Kidney (tissue), 14 donors: Measurements from ENCODE around the gene CCR6. TPM values are rescaled to one million over a fixed set of nuclear protein-coding genes. Genes with fewer than 3 reads are reported as not detected.

Source experiments
- DNase-seq, 5 donors: peaks; one replicate each; pipeline ENCODE4 v3.0.0-alpha.2; 2013 to 2020
- FAIRE-seq: peaks from 2 replicates; lab custom pipeline; 2012; peaks lifted over from hg19 to GRCh38; lab: Jason Lieb, UNC
- H3K27ac ChIP-seq, 2 donors: one replicate each; pipeline ENCODE4 v1.7.0; 2013; ENCODE audit warnings: low read depth in 2 of 2, low read length in 2 of 2, inconsistent platforms in 1 of 2
- H3K27me3 ChIP-seq: one replicate; pipeline ENCODE4 v1.7.1; 2013; ENCODE audit warnings: low read length, inconsistent platforms; ENCODE audit not compliant: control insufficient read depth, insufficient read depth
- H3K36me3 ChIP-seq, 3 donors: one replicate each; pipeline versions ENCODE4 v1.7.0 to v1.7.1; 2013; ENCODE audit warnings: low read length in 3 of 3, control low read depth in 1 of 3, inconsistent platforms in 1 of 3; ENCODE audit not compliant: insufficient read depth in 3 of 3, control insufficient read depth in 2 of 3
- H3K4me1 ChIP-seq, 3 donors: one replicate each; pipeline versions ENCODE4 v1.7.0 to v1.7.1; 2013; ENCODE audit warnings: low read length in 3 of 3, inconsistent platforms in 1 of 3, low read depth in 1 of 3; ENCODE audit not compliant: control insufficient read depth in 2 of 3, insufficient read depth in 2 of 3
- H3K4me3 ChIP-seq, 3 donors: one replicate each; pipeline versions ENCODE4 v1.7.0 to v1.8.1; 2013; ENCODE audit warnings: low read length in 3 of 3, control low read depth in 1 of 3, inconsistent platforms in 1 of 3
- H3K9ac ChIP-seq, 3 donors: one replicate each; pipeline versions ENCODE4 v1.7.0 to v1.7.1; 2013; ENCODE audit warnings: low read length in 3 of 3, control low read depth in 1 of 3, inconsistent platforms in 1 of 3
- H3K9me3 ChIP-seq, 3 donors: one replicate each; pipeline versions ENCODE4 v1.7.0 to v1.7.1; 2013; ENCODE audit warnings: low read length in 3 of 3, control low read depth in 1 of 3, inconsistent platforms in 1 of 3; ENCODE audit not compliant: control insufficient read depth in 2 of 3, insufficient read depth in 1 of 3
- CTCF ChIP-seq: IDR thresholded peaks from 3 replicates; pipeline ENCODE4 v1.5.1; 2012; ENCODE audit warnings: mild to moderate bottlenecking, moderate library complexity, borderline replicate concordance; ENCODE audit not compliant: insufficient read depth; ENCODE audit errors: extremely low read depth
- intact Hi-C: fragments of 100-400 bp; cut with DNase I; formaldehyde crosslinking; loops from one replicate; pipeline ENCODE4 v1.11.1; 2022
- polyA plus RNA-seq: library from polyadenylated mRNA; stranded (reverse); fragments of 350-450 nt; fragmentation: Illumina TruSeq; extraction: RNeasy Lipid Tissue Mini Kit (QIAGEN cat#74804); gene quantifications from one replicate; pipeline ENCODE4 v1.2.3, GENCODE V29; 2014; ENCODE audit warnings: low read depth, low replicate concordance; ENCODE audit not compliant: insufficient read depth
- total RNA-seq: library from RNA; stranded (reverse); fragmentation: NEBNext Ultra II Directional; extraction: Animal tissue kit (Norgen Biotek cat#: 25700); gene quantifications from one replicate; pipeline ENCODE4 v1.2.1, GENCODE V29; 2021
- donor health status: control.
- donor health status: control.
- donor health status: control.
- donor health status: control.
- donor health status: control.
- donor health status: DM: yes; HTN: yes; CAD: no.
- donor health status: Normal renal cell carcinoma (clear cell type).

The CCR6 gene
- total and polyA plus RNA-seq, 2 donors from 2014 or later: 0.43 to 0.54 TPM

DNA sequence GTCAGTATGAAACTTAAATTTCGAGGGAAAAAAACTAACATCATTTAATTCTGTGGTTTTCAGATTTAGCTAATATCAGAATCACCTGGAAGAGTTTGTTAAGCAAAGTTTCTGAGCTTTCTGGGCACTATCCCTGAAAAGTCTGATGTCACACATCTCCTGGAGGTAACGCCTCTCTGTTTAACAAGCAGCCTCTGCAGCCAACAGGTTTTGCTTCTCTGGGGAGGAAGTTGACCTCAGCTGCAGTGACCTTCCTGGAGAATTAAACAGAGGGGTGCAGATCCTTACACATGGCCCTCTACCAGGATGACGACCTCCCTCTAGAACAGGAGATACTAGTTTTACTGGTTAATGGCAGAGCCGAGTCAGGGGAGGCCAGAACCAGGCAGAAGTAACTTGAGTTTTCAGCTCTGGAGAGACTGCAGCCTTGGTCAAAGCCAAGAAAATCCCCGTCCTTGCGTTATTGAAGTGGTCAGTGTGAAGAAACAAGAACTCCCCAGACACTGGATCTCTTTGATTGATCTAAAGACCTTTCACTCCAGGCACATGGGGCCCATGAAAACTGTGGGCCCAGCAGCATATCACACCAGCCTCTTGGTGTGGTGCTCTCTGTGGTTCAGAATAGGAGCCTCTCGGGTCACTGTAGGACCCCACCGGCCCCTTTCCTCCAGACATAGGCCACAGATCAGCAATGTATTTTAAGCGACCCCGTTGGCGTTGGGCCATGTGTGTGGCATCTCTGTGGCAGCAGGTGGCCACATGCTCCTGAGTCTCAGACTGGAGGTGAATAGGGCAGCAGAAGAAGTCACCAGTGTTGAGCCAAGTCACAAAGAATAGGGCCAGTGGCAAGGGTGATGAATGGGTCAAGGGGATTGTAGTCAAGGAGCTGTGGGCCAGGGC is 33.4 kb upstream of the CCR6 start:
- DNase-seq: no peak
- H3K27ac ChIP-seq: no peak overlapping the region
- H3K9me3 ChIP-seq: no peaks in the 10 kb centered on the region
- H3K4me3 ChIP-seq: no peak overlapping the region
- H3K27me3 ChIP-seq: no peaks in the 10 kb centered on the region
- FAIRE-seq: no peak
- no peaks in the 10 kb centered on the region for H3K36me3 ChIP-seq
- no peaks in the 10 kb centered on the region for H3K4me1 ChIP-seq
- no peak overlapping the region for H3K9ac ChIP-seq
- no peak for TF ChIP-seq CTCF
- intact Hi-C loops: no loop called here

DNA sequence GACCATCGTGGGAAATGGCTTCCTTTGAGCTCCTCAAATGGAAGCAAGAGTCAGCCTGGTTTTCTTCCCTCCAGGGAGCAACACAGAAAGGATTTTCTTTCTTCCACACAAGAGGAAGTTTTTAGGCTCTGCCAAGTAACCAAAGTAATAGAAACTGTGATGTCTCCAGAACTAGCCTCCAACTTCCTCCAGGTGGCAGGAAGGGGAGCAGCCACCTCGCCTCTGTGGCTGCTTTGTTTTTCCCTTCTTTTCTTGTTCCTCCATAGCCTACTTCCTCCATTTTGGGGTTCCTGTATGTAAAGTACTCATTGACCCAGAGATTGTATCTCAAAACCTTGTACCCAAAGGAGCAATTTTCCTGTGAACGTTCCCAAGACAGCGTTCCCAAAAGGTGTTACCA is 32.7 kb upstream of the CCR6 start:
- Histone ChIP-seq H3K9me3 (no peaks in the 10 kb centered on the region), H3K36me3 (no peaks in the 10 kb centered on the region), H3K4me3 (no peak overlapping the region), H3K9ac (no peak overlapping the region), H3K4me1 (no peaks in the 10 kb centered on the region), H3K27ac (no peak overlapping the region), H3K27me3 (no peaks in the 10 kb centered on the region)
- no peak for FAIRE-seq
- TF ChIP-seq CTCF: no peak
- intact Hi-C loops: no loop called here
- DNase-seq: no peak

DNA sequence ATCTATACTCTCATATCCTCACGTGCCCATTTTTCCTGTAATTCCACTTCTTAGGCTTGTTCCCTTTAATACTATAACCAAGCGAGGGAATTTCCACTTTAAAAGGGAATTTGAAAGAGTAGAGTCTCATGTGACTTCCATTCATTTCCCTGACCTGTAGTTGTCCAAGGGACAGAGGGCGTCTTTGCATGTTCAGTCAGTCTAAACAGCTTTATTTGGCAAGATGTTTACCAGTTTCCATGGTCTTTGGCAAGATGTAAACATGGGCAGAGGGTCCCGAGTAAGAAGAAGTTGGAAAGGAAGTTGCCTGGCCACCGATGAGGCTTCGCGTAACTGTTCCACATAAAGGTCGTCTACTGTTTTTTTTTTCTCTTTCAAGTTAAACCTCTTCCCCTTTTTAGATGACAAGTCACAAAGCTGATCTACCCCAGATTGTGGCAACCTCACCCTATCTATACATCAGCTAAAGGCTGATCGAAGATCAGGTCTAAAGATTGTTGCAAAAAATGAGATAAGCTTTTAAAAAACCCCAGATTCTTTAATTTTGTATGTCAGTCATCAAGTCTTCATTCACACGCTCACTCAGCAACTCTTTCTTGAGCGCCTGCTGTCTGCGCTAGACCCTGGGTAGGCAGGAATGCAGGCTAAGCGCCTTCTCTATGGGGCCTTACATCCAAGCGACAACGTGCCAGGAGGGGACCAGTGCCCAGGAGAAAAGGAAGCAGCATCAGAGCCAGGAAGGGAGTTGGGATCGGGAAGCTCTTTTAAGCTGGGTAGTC is 31.7 kb upstream of the CCR6 start:
- no peaks in the 10 kb centered on the region for H3K36me3 ChIP-seq
- intact Hi-C loops: no loop called here
- no peaks in the 10 kb centered on the region for H3K4me1 ChIP-seq
- no peaks in the 10 kb centered on the region for H3K27me3 ChIP-seq
- H3K9me3 ChIP-seq: no peaks in the 10 kb centered on the region
- no peak for TF ChIP-seq CTCF
- FAIRE-seq: no peak
- no peak overlapping the region for H3K4me3 ChIP-seq
- H3K27ac ChIP-seq: no peak overlapping the region
- DNase-seq: no peak
- no peak overlapping the region for H3K9ac ChIP-seq
